GM19463 (cell line): Measurements from ENCODE around the gene TFB2M.
A peak's percentile ranks its signal among the peaks of the same experiment; 100 is the strongest.

ENCODE experiments used
- ATAC-seq: cut with Tn5 transposase; IDR thresholded peaks from one replicate; pipeline ENCODE4 v1.9.1; 2021; ENCODE audit warnings: mild to moderate bottlenecking, moderate library complexity; ENCODE audit not compliant: unreplicated experiment

Gene TFB2M

GRCh38 chr1:246516126-246516525 lies 49.9 kb downstream of the TFB2M start:
- ATAC-seq, result no peak

GRCh38 chr1:246515390-246516005 lies 50.6 kb downstream of the TFB2M start:
- ATAC-seq, result no peak

GRCh38 chr1:246513619-246514343 lies 52.3 kb downstream of the TFB2M start:
- no peak for ATAC-seq

GRCh38 chr1:246513041-246513440 lies 53.0 kb downstream of the TFB2M start:
- ATAC-seq, result no peak

GRCh38 chr1:246512635-246513034 lies 53.4 kb downstream of the TFB2M start:
- ATAC-seq, result no peak

- no peak for ATAC-seq
Measured at GRCh38 chr1:246512230-246512629, 53.8 kb downstream of the TFB2M start.

GRCh38 chr1:246511203-246511602 lies 54.9 kb downstream of the TFB2M start:
- no peak for ATAC-seq

- ATAC-seq, result no peak
Measured at GRCh38 chr1:246510147-246511030, 55.7 kb downstream of the TFB2M start.

- no peak for ATAC-seq
Measured at GRCh38 chr1:246508897-246509688, 57.0 kb downstream of the TFB2M start.

GRCh38 chr1:246506674-246507481 lies 59.2 kb downstream of the TFB2M start, which contains the start of gene SMYD3:
TSS of gene SMYD3 (minus strand) at chr1:246507279.
- ATAC-seq, result peak; percentile 93

GRCh38 chr1:246506367-246506673 lies 59.7 kb downstream of the TFB2M start:
- peak; percentile 5 for ATAC-seq

GRCh38 chr1:246503341-246503740 lies 62.7 kb downstream of the TFB2M start:
- ATAC-seq, result no peak

GRCh38 chr1:246497331-246497915 lies 68.6 kb downstream of the TFB2M start:
- no peak for ATAC-seq

GRCh38 chr1:246492611-246493245 lies 73.3 kb downstream of the TFB2M start:
- ATAC-seq, result peak; percentile 49

- no peak for ATAC-seq
Measured at GRCh38 chr1:246491551-246492053, 74.5 kb downstream of the TFB2M start.
